ENCODE results near the gene ALCAM.

Gene ALCAM

GRCh38 chr3:105366326-105367062 lies at the start of gene ALCAM:
Gene ALCAM (plus strand): TSS chr3:105366909.
- TF ChIP-seq CTCF (IDR thresholded peaks at IDR 0.05; ENCODE audit: borderline replicate concordance, insufficient read depth, low read depth, low read length) = peak; percentile 52; the same call in 1 of the 2 replicates
- peak within 1 kb of the TSS; percentile 75 for H3K4me3 ChIP-seq (ENCODE audit: low read depth, low read length)

GRCh38 chr3:105317841-105318240 lies 48.9 kb upstream of the ALCAM start:
- TF ChIP-seq CTCF (IDR thresholded peaks at IDR 0.05; ENCODE audit: borderline replicate concordance, insufficient read depth, low read depth, low read length) = no peak
- H3K4me3 ChIP-seq (ENCODE audit: low read depth, low read length) = no peak overlapping the region

GRCh38 chr3:105322570-105323273 lies 44.0 kb upstream of the ALCAM start:
- H3K4me3 ChIP-seq (ENCODE audit: low read depth, low read length) = no peak overlapping the region
- no peak for TF ChIP-seq CTCF (IDR thresholded peaks at IDR 0.05; ENCODE audit: borderline replicate concordance, insufficient read depth, low read depth, low read length)

GRCh38 chr3:105323274-105323599 lies 43.5 kb upstream of the ALCAM start:
- no peak overlapping the region for H3K4me3 ChIP-seq (ENCODE audit: low read depth, low read length)

GRCh38 chr3:105324951-105325350 lies 41.8 kb upstream of the ALCAM start:
- TF ChIP-seq CTCF (IDR thresholded peaks at IDR 0.05; ENCODE audit: borderline replicate concordance, insufficient read depth, low read depth, low read length) = no peak
- no peak overlapping the region for H3K4me3 ChIP-seq (ENCODE audit: low read depth, low read length)

More at GRCh38 chr3:105323274-105323599, 43.5 kb upstream of the ALCAM start:
- TF ChIP-seq CTCF (IDR thresholded peaks at IDR 0.05; ENCODE audit: borderline replicate concordance, insufficient read depth, low read depth, low read length) = no peak

- H3K4me3 ChIP-seq (ENCODE audit: low read depth, low read length) = no peak overlapping the region
- TF ChIP-seq CTCF (IDR thresholded peaks at IDR 0.05; ENCODE audit: borderline replicate concordance, insufficient read depth, low read depth, low read length) = no peak
Observed at GRCh38 chr3:105327662-105328337, 38.9 kb upstream of the ALCAM start.

All from GM12875 (cell line).